ENCODE measurements around the gene RNF11. TPM values are rescaled to one million over a fixed set of nuclear protein-coding genes. Genes with fewer than 3 reads are reported as not detected.

The RNF11 gene
- total and polyA plus RNA-seq, 2 of the 8 experiments (the other 6 are each of a cell fraction or from before 2014, with no cell fraction given) = 49.6 to 54.2 TPM

GRCh38 chr1:51304360-51304759 is 68.3 kb downstream of the RNF11 start (continued):
- TF ChIP-seq, protein P1, sequence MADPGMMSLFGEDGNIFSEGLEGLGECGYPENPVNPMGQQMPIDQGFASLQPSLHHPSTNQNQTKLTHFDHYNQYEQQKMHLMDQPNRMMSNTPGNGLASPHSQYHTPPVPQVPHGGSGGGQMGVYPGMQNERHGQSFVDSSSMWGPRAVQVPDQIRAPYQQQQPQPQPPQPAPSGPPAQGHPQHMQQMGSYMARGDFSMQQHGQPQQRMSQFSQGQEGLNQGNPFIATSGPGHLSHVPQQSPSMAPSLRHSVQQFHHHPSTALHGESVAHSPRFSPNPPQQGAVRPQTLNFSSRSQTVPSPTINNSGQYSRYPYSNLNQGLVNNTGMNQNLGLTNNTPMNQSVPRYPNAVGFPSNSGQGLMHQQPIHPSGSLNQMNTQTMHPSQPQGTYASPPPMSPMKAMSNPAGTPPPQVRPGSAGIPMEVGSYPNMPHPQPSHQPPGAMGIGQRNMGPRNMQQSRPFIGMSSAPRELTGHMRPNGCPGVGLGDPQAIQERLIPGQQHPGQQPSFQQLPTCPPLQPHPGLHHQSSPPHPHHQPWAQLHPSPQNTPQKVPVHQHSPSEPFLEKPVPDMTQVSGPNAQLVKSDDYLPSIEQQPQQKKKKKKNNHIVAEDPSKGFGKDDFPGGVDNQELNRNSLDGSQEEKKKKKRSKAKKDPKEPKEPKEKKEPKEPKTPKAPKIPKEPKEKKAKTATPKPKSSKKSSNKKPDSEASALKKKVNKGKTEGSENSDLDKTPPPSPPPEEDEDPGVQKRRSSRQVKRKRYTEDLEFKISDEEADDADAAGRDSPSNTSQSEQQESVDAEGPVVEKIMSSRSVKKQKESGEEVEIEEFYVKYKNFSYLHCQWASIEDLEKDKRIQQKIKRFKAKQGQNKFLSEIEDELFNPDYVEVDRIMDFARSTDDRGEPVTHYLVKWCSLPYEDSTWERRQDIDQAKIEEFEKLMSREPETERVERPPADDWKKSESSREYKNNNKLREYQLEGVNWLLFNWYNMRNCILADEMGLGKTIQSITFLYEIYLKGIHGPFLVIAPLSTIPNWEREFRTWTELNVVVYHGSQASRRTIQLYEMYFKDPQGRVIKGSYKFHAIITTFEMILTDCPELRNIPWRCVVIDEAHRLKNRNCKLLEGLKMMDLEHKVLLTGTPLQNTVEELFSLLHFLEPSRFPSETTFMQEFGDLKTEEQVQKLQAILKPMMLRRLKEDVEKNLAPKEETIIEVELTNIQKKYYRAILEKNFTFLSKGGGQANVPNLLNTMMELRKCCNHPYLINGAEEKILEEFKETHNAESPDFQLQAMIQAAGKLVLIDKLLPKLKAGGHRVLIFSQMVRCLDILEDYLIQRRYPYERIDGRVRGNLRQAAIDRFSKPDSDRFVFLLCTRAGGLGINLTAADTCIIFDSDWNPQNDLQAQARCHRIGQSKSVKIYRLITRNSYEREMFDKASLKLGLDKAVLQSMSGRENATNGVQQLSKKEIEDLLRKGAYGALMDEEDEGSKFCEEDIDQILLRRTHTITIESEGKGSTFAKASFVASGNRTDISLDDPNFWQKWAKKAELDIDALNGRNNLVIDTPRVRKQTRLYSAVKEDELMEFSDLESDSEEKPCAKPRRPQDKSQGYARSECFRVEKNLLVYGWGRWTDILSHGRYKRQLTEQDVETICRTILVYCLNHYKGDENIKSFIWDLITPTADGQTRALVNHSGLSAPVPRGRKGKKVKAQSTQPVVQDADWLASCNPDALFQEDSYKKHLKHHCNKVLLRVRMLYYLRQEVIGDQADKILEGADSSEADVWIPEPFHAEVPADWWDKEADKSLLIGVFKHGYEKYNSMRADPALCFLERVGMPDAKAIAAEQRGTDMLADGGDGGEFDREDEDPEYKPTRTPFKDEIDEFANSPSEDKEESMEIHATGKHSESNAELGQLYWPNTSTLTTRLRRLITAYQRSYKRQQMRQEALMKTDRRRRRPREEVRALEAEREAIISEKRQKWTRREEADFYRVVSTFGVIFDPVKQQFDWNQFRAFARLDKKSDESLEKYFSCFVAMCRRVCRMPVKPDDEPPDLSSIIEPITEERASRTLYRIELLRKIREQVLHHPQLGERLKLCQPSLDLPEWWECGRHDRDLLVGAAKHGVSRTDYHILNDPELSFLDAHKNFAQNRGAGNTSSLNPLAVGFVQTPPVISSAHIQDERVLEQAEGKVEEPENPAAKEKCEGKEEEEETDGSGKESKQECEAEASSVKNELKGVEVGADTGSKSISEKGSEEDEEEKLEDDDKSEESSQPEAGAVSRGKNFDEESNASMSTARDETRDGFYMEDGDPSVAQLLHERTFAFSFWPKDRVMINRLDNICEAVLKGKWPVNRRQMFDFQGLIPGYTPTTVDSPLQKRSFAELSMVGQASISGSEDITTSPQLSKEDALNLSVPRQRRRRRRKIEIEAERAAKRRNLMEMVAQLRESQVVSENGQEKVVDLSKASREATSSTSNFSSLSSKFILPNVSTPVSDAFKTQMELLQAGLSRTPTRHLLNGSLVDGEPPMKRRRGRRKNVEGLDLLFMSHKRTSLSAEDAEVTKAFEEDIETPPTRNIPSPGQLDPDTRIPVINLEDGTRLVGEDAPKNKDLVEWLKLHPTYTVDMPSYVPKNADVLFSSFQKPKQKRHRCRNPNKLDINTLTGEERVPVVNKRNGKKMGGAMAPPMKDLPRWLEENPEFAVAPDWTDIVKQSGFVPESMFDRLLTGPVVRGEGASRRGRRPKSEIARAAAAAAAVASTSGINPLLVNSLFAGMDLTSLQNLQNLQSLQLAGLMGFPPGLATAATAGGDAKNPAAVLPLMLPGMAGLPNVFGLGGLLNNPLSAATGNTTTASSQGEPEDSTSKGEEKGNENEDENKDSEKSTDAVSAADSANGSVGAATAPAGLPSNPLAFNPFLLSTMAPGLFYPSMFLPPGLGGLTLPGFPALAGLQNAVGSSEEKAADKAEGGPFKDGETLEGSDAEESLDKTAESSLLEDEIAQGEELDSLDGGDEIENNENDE (IDR thresholded peaks at IDR 0.05; ENCODE audit: insufficient replicate concordance, low read length) = no peak
- no peak for TF ChIP-seq RNF2 (IDR thresholded peaks at IDR 0.05; ENCODE audit: borderline replicate concordance, low read depth, low read length, missing control alignments, poor library complexity, severe bottlenecking)
- no peak for TF ChIP-seq RBBP5 (IDR thresholded peaks at IDR 0.05; ENCODE audit: borderline replicate concordance, low read depth, low read length)
- TF ChIP-seq SP2 (IDR thresholded peaks at IDR 0.05; ENCODE audit: low read length) = no peak
- TF ChIP-seq EZH2 (IDR thresholded peaks at IDR 0.05; ENCODE audit: low read depth, low read length, severe bottlenecking) = no peak
- TF ChIP-seq HDAC6 (IDR thresholded peaks at IDR 0.05; ENCODE audit: low read depth, low read length) = no peak
- no peak for TF ChIP-seq NANOG (IDR thresholded peaks at IDR 0.05; ENCODE audit: insufficient read depth, low read depth, low read length, poor library complexity, severe bottlenecking)
- TF ChIP-seq KDM1A (IDR thresholded peaks at IDR 0.05; ENCODE audit: borderline replicate concordance, low read length) = no peak
- TF ChIP-seq SUZ12 (IDR thresholded peaks at IDR 0.05; ENCODE audit: low read length) = no peak
- TF ChIP-seq CHD2 (IDR thresholded peaks at IDR 0.05; ENCODE audit: low read length) = no peak
